ENCODE results near the gene MYO3B.

MYO3B gene

DNA sequence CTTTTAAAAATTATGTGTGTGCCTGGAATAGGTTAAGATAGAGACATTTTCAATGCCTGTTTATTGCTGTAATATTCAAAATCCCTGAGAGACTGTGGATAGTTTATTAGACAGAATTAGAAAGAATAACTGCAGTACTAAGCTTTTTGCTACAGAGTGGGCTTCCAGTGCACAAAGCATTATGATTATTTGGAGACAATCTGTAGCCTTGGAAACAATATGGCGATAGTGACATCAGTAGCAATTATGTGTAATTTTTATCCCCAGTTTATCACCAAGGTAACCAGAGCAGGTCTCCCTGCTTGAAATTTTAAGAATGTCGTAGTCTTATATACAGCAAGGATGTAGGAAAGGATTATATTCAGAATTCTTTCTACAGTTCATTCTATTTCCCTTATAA is 100.0 kb downstream of the MYO3B start:
- TF ChIP-seq POLR2AphosphoS5 (IDR thresholded peaks at IDR 0.05; ENCODE audit: low read depth, low read length): no peak
- TF ChIP-seq SIN3A (IDR thresholded peaks at IDR 0.05; ENCODE audit: borderline replicate concordance, insufficient read depth, low read length): no peak
- TF ChIP-seq TAF1 (IDR thresholded peaks at IDR 0.05; ENCODE audit: borderline replicate concordance, insufficient read depth, low read length): no peak
- TF ChIP-seq, protein P1, sequence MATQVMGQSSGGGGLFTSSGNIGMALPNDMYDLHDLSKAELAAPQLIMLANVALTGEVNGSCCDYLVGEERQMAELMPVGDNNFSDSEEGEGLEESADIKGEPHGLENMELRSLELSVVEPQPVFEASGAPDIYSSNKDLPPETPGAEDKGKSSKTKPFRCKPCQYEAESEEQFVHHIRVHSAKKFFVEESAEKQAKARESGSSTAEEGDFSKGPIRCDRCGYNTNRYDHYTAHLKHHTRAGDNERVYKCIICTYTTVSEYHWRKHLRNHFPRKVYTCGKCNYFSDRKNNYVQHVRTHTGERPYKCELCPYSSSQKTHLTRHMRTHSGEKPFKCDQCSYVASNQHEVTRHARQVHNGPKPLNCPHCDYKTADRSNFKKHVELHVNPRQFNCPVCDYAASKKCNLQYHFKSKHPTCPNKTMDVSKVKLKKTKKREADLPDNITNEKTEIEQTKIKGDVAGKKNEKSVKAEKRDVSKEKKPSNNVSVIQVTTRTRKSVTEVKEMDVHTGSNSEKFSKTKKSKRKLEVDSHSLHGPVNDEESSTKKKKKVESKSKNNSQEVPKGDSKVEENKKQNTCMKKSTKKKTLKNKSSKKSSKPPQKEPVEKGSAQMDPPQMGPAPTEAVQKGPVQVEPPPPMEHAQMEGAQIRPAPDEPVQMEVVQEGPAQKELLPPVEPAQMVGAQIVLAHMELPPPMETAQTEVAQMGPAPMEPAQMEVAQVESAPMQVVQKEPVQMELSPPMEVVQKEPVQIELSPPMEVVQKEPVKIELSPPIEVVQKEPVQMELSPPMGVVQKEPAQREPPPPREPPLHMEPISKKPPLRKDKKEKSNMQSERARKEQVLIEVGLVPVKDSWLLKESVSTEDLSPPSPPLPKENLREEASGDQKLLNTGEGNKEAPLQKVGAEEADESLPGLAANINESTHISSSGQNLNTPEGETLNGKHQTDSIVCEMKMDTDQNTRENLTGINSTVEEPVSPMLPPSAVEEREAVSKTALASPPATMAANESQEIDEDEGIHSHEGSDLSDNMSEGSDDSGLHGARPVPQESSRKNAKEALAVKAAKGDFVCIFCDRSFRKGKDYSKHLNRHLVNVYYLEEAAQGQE (IDR thresholded peaks at IDR 0.05; ENCODE audit: insufficient read depth in 1 of 2, low read depth in 2 of 2, low read length in 2 of 2): no peak

DNA sequence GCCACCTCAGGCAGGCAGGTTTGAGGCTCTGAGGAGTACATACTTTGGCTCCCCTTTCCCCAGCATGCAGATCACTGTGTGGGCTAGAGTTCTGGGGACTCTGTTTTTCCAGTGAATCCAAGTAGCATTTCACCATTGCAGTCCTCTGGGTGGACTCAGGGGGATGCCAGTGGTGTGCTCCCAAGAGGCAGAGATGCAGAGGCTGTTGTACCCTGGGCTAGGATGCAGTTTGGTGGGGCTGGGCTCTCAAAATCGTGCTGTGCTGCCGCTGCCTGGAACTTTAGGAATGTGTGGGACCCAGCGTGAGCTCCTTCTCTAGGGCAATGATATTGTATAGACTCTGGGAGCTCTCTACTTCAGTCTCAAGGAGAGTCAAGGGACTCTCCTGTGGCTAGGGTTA is 104.9 kb downstream of the MYO3B start:
- TF ChIP-seq POLR2AphosphoS5 (IDR thresholded peaks at IDR 0.05; ENCODE audit: low read depth, low read length) (no peak), SIN3A (IDR thresholded peaks at IDR 0.05; ENCODE audit: borderline replicate concordance, insufficient read depth, low read length) (no peak), TAF1 (IDR thresholded peaks at IDR 0.05; ENCODE audit: borderline replicate concordance, insufficient read depth, low read length) (no peak), FOXP2 (optimal IDR thresholded peaks at IDR 0.05; ENCODE audit: borderline replicate concordance, extremely low read depth, extremely low read length, insufficient read depth) (no peak)
- TF ChIP-seq, protein P1 (IDR thresholded peaks at IDR 0.05; ENCODE audit: insufficient read depth in 1 of 2, low read depth in 2 of 2, low read length in 2 of 2): no peak

DNA sequence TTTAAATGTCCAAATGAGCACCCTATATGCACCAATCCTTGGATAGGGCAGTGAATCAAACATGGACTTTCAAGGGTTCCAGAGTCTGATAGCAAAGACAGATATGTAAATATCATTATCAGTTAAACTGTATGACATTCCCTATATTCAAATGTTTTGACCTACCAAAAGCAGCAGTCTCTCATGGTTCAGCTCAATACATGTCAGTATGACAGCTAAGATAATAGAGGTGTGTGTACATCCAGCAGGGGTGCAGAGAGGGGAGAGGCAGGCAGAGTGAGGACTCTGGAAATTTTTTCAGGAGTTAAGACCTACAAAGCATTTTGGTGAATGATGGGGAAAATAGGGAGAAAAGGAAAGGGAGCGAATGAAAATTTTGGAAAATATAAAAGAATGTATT is 106.3 kb downstream of the MYO3B start:
- TF ChIP-seq POLR2AphosphoS5 (IDR thresholded peaks at IDR 0.05; ENCODE audit: low read depth, low read length) (no peak), SIN3A (IDR thresholded peaks at IDR 0.05; ENCODE audit: borderline replicate concordance, insufficient read depth, low read length) (no peak), TAF1 (IDR thresholded peaks at IDR 0.05; ENCODE audit: borderline replicate concordance, insufficient read depth, low read length) (no peak), FOXP2 (optimal IDR thresholded peaks at IDR 0.05; ENCODE audit: borderline replicate concordance, extremely low read depth, extremely low read length, insufficient read depth) (no peak)
- TF ChIP-seq, protein P1 (IDR thresholded peaks at IDR 0.05; ENCODE audit: insufficient read depth in 1 of 2, low read depth in 2 of 2, low read length in 2 of 2): no peak

DNA sequence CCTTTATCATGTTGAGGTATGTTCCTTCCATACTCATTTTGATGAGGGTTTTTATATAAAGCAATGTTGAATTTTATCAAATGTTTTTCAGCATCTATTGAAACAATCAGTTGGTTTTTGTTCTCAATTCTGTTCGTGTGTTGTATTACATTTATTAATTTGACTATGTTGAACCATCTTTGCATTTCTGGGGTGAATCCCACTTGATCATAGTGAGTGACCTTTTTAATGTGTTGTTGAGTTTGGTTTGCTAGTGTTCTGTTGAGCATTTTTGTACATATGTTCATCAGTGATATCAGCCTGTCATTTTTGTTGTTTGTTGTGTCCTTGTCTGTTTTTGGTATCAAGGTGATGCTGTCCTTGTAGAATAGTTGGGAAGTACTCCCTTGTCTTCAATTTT is 110.9 kb downstream of the MYO3B start:
- TF ChIP-seq, protein P1 (IDR thresholded peaks at IDR 0.05; ENCODE audit: insufficient read depth in 1 of 2, low read depth in 2 of 2, low read length in 2 of 2): no peak

DNA sequence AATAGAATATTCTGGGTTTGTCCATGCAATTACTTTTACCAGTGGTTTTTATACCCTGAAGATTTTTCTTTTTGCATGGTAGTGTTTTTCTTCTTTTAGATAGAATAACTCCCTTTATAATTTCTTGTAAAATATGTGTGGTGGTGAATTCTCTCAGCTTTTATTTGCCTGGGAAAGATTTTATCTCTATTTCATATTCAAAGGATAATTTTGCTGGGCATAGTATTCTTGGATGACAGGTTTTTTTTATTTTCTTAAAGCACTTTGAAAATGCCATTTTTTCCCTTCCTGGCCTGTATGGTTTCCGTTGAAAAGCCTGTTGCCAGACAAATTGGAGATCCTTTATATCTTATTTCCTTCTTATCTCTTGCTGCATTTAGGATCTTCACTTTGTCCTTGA is 113.5 kb downstream of the MYO3B start:
- TF ChIP-seq TAF1 (IDR thresholded peaks at IDR 0.05; ENCODE audit: borderline replicate concordance, insufficient read depth, low read length) (no peak), FOXP2 (optimal IDR thresholded peaks at IDR 0.05; ENCODE audit: borderline replicate concordance, extremely low read depth, extremely low read length, insufficient read depth) (no peak), POLR2AphosphoS5 (IDR thresholded peaks at IDR 0.05; ENCODE audit: low read depth, low read length) (no peak), SIN3A (IDR thresholded peaks at IDR 0.05; ENCODE audit: borderline replicate concordance, insufficient read depth, low read length) (no peak)
- TF ChIP-seq, protein P1 (IDR thresholded peaks at IDR 0.05; ENCODE audit: insufficient read depth in 1 of 2, low read depth in 2 of 2, low read length in 2 of 2): no peak
